Right lobe of liver (tissue), 6 donors: ENCODE results near the gene TMC1. TPM values are rescaled to one million over a fixed set of nuclear protein-coding genes. Genes with fewer than 3 reads are reported as not detected.

Experiments used
- ATAC-seq, 4 donors: fragments of 200-7000 bp; cut with Tn5 transposase; one replicate each; pipeline ENCODE4 v1.9.1; 2020; ENCODE audit warnings: mild to moderate bottlenecking in 4 of 4, moderate library complexity in 4 of 4
- DNase-seq, 3 donors: peaks; one replicate each; pipeline ENCODE4 v3.0.0-alpha.2; 2020
- H3K27ac ChIP-seq, 3 donors: fragments of 200-600 bp; one replicate each; pipeline ENCODE4 v1.8.0; 2022
- H3K27me3 ChIP-seq, 2 donors: fragments of 200-600 bp; one replicate each; pipeline ENCODE4 v1.8.0; 2022
- H3K36me3 ChIP-seq, 4 donors: fragments of 200-600 bp; sonication (generic) in 1 of 4; one replicate each; pipeline versions ENCODE4 v1.5.1 to v1.8.0; 2017 to 2022; ENCODE audit warnings: control low read depth in 1 of 4
- H3K4me1 ChIP-seq, 4 donors: fragments of 200-600 bp; sonication (generic) in 1 of 4; one replicate each; pipeline versions ENCODE4 v1.5.1 to v1.8.0; 2017 to 2022; ENCODE audit warnings: control low read depth in 1 of 4
- H3K4me3 ChIP-seq, 3 donors: fragments of 200-600 bp; one replicate each; pipeline ENCODE4 v1.8.0; 2022
- H3K9me3 ChIP-seq, 4 donors: fragments of 200-600 bp; sonication (generic) in 1 of 4; one replicate each; pipeline versions ENCODE4 v1.5.1 to v1.8.0; 2017 to 2022; ENCODE audit warnings: control low read depth in 1 of 4
- POLR2A ChIP-seq: fragments of 450-650 bp; IDR thresholded peaks from one replicate; pipeline ENCODE4 v1.6.1; 2017; ENCODE audit warnings: antibody characterized with exemption, mild to moderate bottlenecking
- WGBS: methylation state at CpG from one replicate; pipeline ENCODE4 v1.1.6; 2018; ENCODE audit warnings: low coverage, low lambda C conversion rate; ENCODE audit not compliant: insufficient coverage; ENCODE audit errors: missing lambda C conversion rate; 5-methylcytosine and 5-hydroxymethylcytosine counted together
- intact Hi-C, 2 donors: fragments of 100-400 bp; cut with DNase I; formaldehyde crosslinking; loops; one replicate each; pipeline versions ENCODE4 v1.11.2 to v1.14.1; 2022
- total RNA-seq, 6 experiments: library from RNA; depleted of rRNA in 2 of 6; stranded (reverse); fragments of >200 nt in 2 of 6; fragmentation: NEBNext Ultra II Directional in 3 of 6; extraction: Animal tissue kit (Norgen Biotek cat#: 25700) in 3 of 6; gene quantifications; one replicate each; pipeline versions ENCODE4 v1.1.0 to v1.2.4, GENCODE V29; 2016 to 2023
- TF ChIP-seq, protein P1 (sequence below), 4 donors: fragments of 200-600 bp in 3 of 4; fragments of 450-650 bp in 1 of 4; IDR thresholded peaks; one replicate each; pipeline versions ENCODE4 v1.5.1 to v1.8.0; 2016 to 2022; ENCODE audit warnings: antibody characterized with exemption in 4 of 4, mild to moderate bottlenecking in 2 of 4
- donor health status: DM: no; HTN: yes; CAD: no.
- donor health status: DM: no; HTN: no; CAD: no.
- donor health status: DM: no; HTN: no; CAD: no.
- donor health status: DM: no; HTN: yes; CAD: no.
- donor health status: DM: no; HTN: yes; CAD: no.

The TMC1 gene
- total RNA-seq, 6 experiments from 2014 or later: 0.06 to 0.42 TPM; not detected in 4

DNA sequence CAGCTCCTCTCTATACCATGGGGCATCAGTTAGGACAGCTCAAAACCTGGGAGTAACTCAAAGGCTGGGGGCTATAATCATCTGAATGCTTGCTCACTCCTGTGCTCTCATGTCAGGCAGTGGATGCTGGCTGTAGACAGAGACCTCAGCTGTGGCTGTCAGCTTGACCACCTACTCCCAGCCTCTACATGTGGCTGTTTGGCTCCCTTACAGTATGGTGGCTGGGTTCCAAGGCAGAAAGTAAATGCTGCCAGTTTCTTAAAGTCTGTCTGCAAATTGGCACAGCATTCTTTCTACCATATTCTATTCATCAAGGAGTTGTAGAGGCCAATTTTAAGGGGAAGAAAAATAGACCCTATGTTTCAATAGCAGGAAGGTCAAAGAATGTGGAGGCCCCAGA lies 66.9 kb downstream of the TMC1 start:
- H3K4me1 ChIP-seq: peaks cover 0 to 14% (median 0%) of the 10 kb centered on the region in 4 donors
- DNase-seq (no peak), ATAC-seq (no peak)
- H3K9me3 ChIP-seq: no peaks in the 10 kb centered on the region
- H3K4me3 ChIP-seq: no peak overlapping the region
- no peak overlapping the region for H3K27ac ChIP-seq
- H3K36me3 ChIP-seq: no peaks in the 10 kb centered on the region
- no peak for TF ChIP-seq POLR2A
- TF ChIP-seq, protein P1, sequence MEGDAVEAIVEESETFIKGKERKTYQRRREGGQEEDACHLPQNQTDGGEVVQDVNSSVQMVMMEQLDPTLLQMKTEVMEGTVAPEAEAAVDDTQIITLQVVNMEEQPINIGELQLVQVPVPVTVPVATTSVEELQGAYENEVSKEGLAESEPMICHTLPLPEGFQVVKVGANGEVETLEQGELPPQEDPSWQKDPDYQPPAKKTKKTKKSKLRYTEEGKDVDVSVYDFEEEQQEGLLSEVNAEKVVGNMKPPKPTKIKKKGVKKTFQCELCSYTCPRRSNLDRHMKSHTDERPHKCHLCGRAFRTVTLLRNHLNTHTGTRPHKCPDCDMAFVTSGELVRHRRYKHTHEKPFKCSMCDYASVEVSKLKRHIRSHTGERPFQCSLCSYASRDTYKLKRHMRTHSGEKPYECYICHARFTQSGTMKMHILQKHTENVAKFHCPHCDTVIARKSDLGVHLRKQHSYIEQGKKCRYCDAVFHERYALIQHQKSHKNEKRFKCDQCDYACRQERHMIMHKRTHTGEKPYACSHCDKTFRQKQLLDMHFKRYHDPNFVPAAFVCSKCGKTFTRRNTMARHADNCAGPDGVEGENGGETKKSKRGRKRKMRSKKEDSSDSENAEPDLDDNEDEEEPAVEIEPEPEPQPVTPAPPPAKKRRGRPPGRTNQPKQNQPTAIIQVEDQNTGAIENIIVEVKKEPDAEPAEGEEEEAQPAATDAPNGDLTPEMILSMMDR (IDR thresholded peaks at IDR 0.05): no peak
- no peaks in the 10 kb centered on the region for H3K27me3 ChIP-seq
- intact Hi-C loops: loop anchor here in 1 of 2 donors (10.0 kb wide), 1 partner anchor 214 kb away; no protein-coding TSS in a partner anchor

- H3K27ac ChIP-seq: no peak overlapping the region
- H3K4me1 ChIP-seq: peaks cover 0 to 14% (median 0%) of the 10 kb centered on the region in 4 donors
- DNase-seq (no peak), ATAC-seq (peak in 3 of 4 donors; percentile 7 to 34 (median 29))
- no peak overlapping the region for H3K4me3 ChIP-seq
- no peaks in the 10 kb centered on the region for H3K9me3 ChIP-seq
- intact Hi-C loops: loop anchor here (5.0 to 10.0 kb wide), 3 partner anchors 215 to 315 kb away; no protein-coding TSS in a partner anchor
- H3K36me3 ChIP-seq: no peaks in the 10 kb centered on the region
- TF ChIP-seq POLR2A: no peak
- TF ChIP-seq, protein P1 (IDR thresholded peaks at IDR 0.05): no peak
- 6% methylated on average over 2 of the region's 2 CpGs for WGBS
- no peaks in the 10 kb centered on the region for H3K27me3 ChIP-seq
Observed at GRCh38 chr9:72589667-72590521, 68.5 kb downstream of the TMC1 start.

GRCh38 chr9:72590824-72591223 lies 69.4 kb downstream of the TMC1 start:
- TF ChIP-seq, protein P1 (IDR thresholded peaks at IDR 0.05): no peak
- no peak for TF ChIP-seq POLR2A
- Histone ChIP-seq H3K4me1 (peaks cover 0 to 14% (median 0%) of the 10 kb centered on the region in 4 donors), H3K9me3 (no peaks in the 10 kb centered on the region), H3K4me3 (no peak overlapping the region), H3K27me3 (no peaks in the 10 kb centered on the region), H3K36me3 (no peaks in the 10 kb centered on the region), H3K27ac (no peak overlapping the region)
- DNase-seq (no peak), ATAC-seq (no peak)
- intact Hi-C loops: loop anchor here (5.0 to 10.0 kb wide), 2 partner anchors 299 to 316 kb away; no protein-coding TSS in a partner anchor
- WGBS: 82% methylated on average over 3 of the region's 3 CpGs

DNA sequence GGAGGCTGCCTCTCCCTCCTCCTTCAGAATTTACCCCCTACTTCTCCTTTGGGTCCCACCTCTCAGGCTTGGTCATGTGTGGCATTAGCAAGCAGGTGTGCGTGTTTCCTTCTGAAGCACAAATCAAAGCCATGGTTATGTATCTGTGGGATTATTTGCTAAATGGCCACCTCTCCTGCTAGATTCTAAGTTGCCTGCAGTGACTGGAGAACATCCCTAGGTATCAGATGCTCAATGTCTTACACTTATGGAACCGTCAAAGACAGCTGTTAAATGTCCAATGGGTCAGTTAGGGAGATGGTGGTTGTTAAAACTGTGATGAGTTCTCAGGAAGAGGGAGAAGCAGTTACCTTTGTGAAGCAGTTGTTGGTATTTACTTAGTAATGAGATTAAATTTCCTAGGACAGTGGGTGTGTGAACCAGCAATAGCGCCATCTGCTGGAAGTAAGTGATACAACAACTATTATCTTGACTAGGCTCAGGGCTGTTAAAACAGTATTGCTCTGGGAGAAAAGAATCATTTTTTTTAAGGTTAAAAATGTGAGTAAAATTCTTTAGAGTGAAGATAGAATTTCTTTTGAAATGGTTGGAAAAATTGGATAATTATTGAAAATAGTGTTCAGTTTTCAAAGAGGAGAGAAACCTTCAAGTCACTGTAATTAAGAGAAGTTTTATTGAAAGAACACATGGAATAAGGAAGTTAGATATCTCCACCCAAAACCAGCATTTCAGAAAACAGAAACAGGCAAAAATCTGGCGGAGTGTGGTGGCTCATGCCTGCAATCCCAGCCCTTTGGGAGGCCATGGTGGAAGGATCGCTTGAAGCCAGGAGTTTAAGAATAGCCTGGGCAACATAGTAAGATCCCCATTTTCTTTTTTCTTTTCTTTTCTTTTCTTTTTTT lies 71.3 kb downstream of the TMC1 start:
- peaks cover 0 to 5% (median 2%) of the 10 kb centered on the region in 4 donors for H3K4me1 ChIP-seq
- 31% methylated on average over 5 of the region's 5 CpGs for WGBS
- no peaks in the 10 kb centered on the region for H3K27me3 ChIP-seq
- DNase-seq: no peak
- peak; percentile 80 to 89 (median 84) for ATAC-seq
- no peaks in the 10 kb centered on the region for H3K9me3 ChIP-seq
- no peak for TF ChIP-seq POLR2A
- TF ChIP-seq, protein P1 (IDR thresholded peaks at IDR 0.05): peak; percentile 81 to 97 (median 88)
- H3K36me3 ChIP-seq: no peaks in the 10 kb centered on the region
- no peak overlapping the region for H3K27ac ChIP-seq
- intact Hi-C loops: loop anchor here (5.0 to 10.0 kb wide), 2 partner anchors 300 to 318 kb away; no protein-coding TSS in a partner anchor
- no peak overlapping the region for H3K4me3 ChIP-seq
